Limb (tissue), 2 donors: ENCODE data around the gene RNF31.

ENCODE experiments used
- DNase-seq, 2 donors: peaks; one replicate each; pipeline ENCODE4 v3.0.0-alpha.2; 2016; ENCODE audit errors: extremely low spot score in 2 of 2

The RNF31 gene

DNA sequence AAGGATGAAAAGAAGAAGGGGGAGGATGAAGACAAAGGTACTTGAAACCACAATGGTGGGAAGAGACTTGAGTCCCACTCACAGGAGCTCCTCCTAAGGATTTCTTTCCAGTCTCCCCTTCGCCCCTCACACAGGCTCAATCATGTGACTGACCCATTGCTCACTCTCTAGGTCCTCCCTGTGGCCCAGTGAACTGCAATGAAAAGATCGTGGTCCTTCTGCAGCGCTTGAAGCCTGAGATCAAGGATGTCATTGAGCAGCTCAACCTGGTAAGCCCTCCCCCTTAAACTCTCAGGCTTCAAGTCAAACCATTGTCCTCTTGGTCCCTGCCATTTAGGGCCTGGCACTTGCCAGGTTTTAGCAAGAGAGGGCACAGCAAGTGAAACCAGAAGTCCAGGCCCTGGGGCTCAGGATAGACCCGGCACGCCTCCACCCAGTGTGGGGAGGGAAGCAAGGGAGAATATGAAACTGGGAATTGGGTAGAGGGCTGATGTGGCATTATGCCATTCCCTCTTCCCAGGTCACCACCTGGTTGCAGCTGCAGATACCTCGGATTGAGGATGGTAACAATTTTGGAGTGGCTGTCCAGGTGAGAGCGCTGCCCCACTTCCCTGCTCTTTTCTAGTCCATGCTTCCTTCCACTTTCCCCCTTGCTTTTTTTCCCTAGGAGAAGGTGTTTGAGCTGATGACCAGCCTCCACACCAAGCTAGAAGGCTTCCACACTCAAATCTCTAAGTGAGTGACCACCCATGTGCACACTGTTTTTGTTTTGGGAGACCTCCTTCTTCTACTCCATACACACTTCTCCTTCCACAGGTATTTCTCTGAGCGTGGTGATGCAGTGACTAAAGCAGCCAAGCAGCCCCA is 9.5 kb upstream of the RNF31 start:
- no peak for DNase-seq

DNA sequence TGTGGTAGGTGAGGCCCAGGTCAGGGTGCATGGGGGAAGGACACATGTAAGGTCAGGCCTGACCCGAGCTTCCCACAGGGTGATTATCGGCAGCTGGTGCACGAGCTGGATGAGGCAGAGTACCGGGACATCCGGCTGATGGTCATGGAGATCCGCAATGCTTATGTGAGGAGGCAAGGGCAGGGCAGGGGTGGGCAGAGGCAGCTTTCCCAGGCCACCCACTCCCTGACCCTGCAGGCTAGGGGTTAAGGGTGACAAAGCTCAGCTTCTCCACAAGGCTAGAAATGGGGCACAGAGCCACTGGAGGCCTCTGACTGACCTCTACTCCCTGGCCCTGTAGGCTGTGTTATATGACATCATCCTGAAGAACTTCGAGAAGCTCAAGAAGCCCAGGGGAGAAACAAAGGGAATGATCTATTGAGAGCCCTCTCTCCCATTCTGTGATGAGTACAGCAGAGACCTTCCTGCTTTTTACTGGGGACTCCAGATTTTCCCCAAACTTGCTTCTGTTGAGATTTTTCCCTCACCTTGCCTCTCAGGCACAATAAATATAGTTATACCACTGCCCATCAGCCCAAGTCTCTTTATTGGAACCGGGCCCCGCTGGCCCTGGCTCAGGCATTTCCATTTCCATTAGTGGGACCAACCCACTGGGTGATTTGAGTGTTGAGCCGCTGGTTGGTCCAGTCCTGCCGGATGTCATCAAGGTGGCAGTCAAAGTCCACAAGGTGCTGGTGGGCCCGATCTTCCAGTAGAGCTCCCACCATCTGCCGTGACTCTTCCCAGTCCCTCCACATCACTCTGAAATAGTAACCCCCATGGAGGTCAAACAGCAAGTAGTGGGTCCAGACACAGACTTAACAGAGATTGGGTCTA is 8.7 kb upstream of the RNF31 start:
- no peak for DNase-seq

DNA sequence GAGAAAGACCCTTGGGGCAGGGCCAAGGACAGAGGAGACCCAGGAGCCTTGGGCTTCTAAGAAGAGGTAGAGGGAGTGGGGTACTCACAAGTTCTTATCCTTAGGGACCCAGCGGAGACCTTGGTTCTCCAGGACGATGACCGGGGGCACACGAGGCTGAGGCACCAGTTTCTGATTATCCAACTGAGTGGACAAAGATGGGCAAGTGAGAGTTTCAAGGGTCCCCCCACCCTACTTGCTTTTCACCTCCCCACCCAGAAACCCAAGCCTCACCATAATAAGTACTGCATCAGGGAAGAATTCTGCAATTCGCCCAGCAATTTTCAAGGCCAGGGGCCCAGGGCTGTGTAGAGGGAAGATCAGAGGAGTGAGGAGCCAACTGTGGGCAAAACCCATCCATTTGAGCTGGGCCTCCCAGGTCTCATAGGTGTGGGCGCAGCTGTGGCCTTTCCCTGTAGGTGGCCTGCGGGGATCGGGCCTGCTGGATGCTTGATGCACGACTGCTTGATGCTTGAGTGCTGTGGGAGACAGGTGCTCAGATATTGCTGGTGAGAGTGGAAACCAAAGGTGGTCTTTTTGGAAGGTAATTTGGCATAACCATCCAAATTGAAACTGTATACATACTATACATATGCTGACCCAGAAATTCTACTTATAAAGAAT is 7.9 kb upstream of the RNF31 start:
- no peak for DNase-seq

DNA sequence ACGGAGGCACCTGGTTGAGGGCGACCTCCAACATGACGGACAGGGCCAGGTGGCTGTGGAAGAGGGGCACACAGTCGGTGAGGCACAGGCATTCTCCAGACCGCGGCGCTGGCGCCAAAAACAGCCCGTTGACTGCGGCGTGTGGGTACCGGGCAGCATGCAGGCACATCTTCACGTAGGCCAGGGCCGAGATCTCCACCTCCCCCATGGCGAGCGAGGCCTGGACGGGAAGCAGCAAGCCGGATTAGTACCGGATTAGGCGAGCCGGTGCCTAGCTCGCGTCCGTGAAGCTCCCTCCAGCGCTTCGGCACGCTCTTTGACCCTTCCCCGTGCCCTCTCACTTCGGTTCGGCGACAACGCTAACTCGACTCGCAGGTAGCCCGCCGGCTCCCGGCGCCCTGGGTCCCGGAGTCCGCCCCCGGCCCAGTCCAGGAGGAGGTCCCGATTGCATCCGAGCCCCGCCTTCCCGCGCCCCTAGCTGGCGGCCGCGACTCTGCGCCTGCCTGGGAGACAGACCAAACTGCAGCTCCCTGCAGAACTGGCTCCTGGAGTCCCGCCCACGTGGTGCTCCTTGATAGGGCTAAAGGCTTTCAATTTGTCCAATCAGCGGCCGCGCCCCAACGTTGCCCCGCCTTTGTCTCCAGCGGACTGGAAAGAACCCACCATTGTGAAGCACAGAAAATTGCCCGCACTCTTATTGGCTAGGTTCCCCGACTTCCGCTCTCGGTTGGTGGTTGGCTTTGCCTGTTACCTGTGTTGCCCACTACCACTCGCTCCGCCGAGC is 6.0 kb upstream of the RNF31 start, which contains the start of gene EMC9:
EMC9 (minus strand) TSS at position 495 of the 784 bp plus-strand sequence; CDS start at position 208, 287 bp downstream.
- peak; percentile 99 for DNase-seq

DNA sequence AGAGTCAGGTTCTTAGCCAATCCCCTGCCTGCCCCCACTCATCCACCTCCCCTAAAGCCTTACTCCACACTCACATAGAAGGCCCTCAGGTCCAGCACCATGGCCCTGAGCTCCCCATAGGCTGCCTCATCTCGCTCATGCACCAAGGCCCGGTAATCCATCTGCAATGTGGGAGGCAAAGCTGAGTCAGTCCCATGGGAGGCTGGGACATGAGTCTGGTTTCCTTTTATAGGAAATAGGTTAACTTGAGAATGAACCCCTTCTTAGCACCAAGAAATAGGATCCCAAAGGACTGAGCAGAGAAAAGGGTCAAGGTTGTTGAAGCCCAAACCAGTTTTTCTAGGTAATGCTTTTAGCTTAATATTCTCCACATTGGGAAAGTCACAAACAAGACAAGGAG is 3.8 kb upstream of the RNF31 start:
- DNase-seq = no peak

DNA sequence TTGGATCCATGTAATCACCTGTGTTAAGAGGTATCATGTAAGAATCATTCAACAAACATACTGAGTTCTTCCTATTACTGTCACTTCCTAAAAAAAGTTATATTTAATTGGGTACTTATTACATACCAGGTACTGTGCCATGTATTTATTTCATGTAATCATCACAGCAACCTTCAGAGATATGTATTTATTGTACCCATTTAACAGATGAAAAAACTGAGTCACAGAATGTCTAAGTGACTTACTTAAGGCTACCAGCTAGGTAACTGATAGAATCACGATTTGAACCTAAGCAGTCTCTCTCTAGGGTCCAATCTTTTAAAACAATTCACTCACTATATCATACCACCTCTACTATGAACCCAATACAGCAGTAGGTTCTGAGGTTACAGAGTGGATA is 2.8 kb upstream of the RNF31 start:
- no peak for DNase-seq

DNA sequence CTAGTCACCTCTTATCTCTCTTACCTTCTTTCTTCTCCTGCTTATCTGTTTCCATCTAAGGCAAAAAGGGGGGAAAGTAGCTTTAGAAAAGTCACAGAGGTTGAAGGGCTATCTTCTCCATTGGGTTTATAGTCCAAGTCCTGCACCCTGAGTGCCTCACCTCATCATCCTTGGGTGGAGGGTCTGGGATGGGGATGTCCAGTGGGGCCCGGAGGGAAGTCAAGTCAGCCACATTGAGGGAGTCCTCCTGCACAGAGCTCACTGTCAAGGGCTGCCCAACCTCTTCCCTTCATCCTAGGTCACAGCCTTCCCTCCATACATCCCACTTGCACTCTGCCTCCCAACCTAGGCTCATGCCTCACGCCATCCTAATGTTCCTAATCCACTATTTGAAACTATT is 2.1 kb upstream of the RNF31 start:
- DNase-seq = no peak

DNA sequence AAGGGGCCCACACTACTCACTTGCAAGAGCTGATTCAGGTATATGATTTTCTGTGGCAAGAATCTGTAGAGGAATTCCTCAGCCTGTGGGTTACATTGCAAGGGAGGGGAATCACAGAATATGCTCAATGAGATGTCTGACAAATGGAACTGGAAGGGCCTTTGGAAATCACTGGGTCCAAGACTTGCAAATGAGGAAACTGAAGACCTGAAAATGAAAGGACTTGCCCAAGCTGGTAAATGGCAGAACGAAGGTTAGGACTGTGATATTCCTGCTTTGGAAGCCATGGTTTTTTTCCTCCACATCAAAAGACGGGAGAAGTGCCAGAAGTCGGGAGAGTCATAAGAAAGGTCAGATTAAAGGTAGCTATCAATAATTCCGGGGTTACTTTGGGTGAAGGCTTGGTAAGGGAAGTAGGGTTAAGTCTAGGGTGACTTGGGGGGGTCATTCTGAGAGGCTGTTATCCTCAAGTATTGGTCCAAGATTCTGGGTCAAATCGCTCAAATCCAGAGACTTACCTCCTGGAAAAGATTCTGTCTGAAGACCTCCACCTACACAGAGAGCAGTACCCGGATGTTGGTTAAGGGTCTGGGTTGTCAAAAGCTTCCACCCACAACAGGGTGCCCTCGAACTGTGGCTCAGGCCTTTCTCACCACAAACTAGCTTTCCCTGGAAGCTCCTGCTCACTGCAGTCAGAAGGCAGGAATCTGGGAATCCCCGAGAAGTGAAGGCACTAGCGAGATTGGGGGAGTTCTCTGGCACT is 1.4 kb upstream of the RNF31 start:
- no peak for DNase-seq

DNA sequence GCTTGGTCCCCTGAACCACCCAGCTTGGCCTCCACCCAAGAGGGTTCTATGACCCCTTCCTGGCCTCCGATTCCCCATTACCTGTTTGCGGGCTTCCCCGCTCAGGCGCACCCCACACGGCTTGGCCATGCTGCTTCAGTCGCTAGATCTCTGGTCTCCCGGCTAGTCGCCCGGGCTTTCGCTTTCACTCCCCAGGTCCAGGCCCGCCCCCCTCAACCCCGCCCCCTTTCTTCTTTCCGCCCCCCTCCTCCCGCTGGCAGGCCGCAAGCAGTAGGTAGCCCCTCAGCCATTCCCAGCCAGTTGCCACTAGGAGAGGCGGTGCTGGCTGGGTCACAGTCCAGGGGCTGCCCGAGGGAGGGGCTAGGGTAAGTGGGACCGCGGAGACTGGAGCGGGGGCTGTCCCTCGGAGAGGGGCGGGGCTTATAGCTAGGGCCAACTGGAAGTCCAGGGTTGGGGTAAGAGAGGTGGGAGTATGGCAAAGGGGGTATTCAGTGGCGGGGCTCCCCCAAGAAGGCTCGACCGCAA is 783 bp upstream of the RNF31 start, which contains the start of gene PSME2:
PSME2 (minus strand) TSS at position 158 of the 525 bp plus-strand sequence; CDS start at position 129, 29 bp downstream.
- DNase-seq = peak; percentile 94

DNA sequence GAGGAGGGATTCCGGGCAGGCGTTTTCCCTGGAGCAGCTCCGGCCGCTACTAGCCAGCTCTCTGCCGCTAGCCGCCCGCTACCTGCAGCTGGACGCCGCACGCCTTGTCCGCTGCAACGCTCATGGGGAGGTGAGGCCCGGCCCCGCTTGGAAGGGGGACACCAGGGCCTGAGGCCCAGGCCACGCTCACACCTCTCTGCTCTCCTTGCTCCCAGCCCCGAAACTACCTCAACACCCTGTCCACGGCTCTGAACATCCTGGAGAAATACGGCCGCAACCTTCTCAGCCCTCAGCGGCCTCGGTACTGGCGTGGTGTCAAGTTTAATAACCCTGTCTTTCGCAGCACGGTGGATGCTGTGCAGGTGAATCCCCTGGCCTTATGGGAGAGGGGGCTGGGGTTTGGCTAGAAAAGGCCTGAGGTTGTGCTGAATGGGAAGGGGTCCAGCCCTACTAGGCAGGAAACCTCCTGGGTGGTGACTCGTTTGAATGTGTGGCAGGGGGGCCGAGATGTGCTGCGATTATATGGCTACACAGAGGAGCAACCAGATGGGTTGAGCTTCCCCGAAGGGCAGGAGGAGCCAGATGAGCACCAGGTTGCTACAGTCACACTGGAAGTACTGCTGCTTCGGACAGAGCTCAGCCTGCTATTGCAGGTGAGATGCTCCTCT is 597 bp downstream of the RNF31 start:
- no peak for DNase-seq

DNA sequence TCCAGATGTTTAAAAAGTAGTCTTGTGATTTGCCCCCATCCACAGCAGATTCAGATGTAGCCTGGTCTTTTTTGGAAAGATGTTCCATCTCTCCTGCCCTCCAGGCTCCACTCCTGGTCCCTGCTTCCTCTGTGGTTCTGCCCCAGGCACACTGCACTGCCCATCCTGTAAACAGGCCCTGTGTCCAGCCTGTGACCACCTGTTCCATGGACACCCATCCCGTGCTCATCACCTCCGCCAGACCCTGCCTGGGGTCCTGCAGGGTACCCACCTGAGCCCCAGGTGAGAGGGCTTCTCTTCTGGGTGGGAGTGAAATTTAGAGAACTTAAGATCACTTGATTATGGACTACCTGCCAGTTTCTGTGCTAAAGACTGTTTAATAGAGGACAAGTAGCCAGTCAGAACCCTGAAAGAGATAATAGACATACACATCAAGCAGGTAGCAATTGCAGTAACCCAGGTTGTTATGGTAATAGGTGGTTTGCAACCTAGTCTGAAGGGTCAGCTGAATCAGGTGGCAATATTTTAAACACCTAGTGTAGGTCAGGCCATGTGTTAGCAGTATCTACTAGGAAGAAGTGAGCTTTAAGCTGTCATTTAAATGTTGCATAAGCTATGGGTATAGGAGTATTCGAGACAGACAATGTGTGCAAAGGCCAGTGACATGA is 2.1 kb downstream of the RNF31 start:
- no peak for DNase-seq

DNA sequence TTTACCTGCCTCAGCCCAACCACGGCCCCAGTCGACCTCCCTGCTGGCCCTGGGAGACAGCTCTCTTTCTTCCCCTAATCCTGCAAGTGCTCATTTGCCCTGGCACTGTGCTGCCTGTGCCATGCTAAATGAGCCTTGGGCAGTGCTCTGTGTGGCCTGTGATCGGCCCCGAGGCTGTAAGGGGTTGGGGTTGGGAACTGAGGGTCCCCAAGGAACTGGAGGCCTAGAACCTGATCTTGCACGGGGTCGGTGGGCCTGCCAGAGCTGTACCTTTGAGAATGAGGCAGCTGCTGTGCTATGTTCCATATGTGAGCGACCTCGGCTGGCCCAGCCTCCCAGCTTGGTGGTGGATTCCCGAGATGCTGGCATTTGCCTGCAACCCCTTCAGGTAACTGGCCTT is 2.8 kb downstream of the RNF31 start:
- DNase-seq = no peak

DNA sequence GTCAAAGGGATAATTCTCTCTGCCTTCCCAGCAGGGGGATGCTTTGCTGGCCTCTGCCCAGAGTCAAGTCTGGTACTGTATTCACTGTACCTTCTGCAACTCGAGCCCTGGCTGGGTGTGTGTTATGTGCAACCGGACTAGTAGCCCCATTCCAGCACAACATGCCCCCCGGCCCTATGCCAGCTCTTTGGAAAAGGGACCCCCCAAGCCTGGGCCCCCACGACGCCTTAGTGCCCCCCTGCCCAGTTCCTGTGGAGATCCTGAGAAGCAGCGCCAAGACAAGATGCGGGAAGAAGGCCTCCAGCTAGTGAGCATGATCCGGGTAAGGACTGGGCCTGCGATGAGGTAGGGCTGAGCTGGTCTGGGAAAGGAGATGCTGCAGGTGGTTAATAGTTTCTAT is 3.3 kb downstream of the RNF31 start:
- DNase-seq = no peak

DNA sequence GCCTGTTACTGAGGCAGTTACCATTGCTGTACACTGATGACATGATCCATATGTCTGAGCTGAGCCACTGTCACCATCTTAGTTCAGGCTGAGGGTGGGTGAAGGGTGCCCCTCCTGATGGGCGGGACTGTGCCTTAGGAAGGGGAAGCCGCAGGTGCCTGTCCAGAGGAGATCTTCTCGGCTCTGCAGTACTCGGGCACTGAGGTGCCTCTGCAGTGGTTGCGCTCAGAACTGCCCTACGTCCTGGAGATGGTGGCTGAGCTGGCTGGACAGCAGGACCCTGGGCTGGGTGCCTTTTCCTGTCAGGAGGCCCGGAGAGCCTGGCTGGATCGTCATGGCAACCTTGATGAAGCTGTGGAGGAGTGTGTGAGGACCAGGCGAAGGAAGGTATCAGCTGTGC is 3.7 kb downstream of the RNF31 start:
- no peak for DNase-seq

DNA sequence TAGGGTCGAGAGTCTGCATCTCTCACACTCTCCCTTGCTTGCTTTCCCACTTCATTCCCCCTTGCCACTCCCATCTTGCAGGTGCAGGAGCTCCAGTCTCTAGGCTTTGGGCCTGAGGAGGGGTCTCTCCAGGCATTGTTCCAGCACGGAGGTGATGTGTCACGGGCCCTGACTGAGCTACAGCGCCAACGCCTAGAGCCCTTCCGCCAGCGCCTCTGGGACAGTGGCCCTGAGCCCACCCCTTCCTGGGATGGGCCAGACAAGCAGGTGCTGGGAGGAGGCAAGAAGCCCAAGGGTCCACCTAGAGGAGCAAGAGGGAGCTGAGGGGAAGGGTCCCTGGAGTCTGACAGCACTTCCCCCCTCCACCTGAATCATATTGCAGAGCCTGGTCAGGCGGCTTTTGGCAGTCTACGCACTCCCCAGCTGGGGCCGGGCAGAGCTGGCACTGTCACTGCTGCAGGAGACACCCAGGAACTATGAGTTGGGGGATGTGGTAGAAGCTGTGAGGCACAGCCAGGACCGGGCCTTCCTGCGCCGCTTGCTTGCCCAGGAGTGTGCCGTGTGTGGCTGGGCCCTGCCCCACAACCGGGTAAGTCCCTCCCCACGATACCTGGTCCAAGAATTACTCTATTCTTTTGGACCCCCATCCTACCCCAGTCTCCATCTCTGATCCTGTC is 4.2 kb downstream of the RNF31 start:
- no peak for DNase-seq

DNA sequence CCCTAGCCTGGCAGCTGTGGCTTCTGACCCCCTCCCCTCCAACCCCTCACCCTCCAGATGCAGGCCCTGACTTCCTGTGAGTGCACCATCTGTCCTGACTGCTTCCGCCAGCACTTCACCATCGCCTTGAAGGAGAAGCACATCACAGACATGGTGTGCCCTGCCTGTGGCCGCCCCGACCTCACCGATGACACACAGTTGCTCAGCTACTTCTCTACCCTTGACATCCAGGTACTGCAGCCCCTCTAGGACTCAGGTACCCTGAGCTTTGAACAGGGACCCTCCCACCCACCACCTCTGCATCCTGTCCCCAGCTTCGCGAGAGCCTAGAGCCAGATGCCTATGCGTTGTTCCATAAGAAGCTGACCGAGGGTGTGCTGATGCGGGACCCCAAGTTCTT is 7.8 kb downstream of the RNF31 start:
- DNase-seq = no peak

DNA sequence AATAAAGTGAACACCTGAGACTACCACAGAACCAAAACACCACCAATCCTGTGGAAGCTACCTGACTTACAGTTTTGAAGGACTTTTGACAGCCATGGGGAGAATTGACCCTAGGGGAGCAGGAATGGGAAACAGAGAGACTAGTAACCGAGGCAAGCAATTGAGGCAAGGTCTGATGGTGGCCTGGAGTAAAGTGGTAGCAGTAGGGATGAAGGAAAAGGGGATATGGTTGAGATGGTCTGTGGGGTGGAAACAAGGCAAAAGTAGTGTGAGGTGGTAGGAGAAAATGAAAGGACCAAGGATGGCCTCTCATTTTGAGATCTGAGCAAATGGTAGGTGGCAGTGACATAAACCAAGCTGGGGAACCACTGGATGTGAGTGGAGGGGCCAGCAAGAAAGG is 9.5 kb downstream of the RNF31 start:
- DNase-seq = no peak

DNA sequence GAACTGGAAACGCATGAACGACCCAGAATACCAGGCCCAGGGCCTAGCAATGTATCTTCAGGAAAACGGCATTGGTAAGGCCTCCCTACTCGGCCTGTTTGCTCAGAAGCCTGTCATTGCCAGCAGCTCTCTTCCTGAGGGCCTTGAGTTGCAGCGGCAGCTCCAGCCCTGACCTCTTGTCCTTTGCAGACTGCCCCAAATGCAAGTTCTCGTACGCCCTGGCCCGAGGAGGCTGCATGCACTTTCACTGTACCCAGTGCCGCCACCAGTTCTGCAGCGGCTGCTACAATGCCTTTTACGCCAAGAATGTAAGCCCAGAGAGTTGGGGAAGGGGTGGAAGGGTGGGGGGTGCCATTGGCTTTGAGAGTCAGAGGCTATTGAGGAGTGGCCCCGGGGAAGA is 10.0 kb downstream of the RNF31 start:
- no peak for DNase-seq
